BJ (cell line): Measurements from ENCODE around the gene SLC1A3. TPM values are rescaled to one million over a fixed set of nuclear protein-coding genes. Genes with fewer than 3 reads are reported as not detected.

ENCODE experiments used
- CTCF ChIA-PET: fragments of 350-600 bp; formaldehyde crosslinking; extraction: SDS; loops from one replicate; lab custom pipeline; 2021; ENCODE audit warnings: antibody characterized with exemption, inconsistent platforms; lab: Yijun Ruan, JAX
- POLR2A ChIA-PET: fragments of 300-600 bp; sonication (Branson Sonifier 250); formaldehyde crosslinking; extraction: SDS; loops from one replicate; lab custom pipeline; 2021; ENCODE audit warnings: antibody characterized with exemption; lab: Charles Lee
- DNase-seq: peaks from one replicate; pipeline ENCODE4 v3.0.0-alpha.2; 2011; ENCODE audit warnings: low read depth
- H3K27me3 ChIP-seq: 2 replicates; pipeline ENCODE4 v1.6.0; 2011; ENCODE audit warnings: low read length; ENCODE audit not compliant: control insufficient read depth, insufficient read depth
- H3K36me3 ChIP-seq: 2 replicates; pipeline ENCODE4 v1.5.1; 2011; ENCODE audit warnings: low read length; ENCODE audit not compliant: control insufficient read depth, insufficient read depth
- H3K4me3 ChIP-seq: 2 replicates; pipeline ENCODE4 v1.5.1; 2011; ENCODE audit warnings: low read depth, mild to moderate bottlenecking, control low read depth, low read length
- polyA plus RNA-seq: library from polyadenylated mRNA; depleted of rRNA; stranded (reverse); fragments of >200 nt; gene quantifications from 2 replicates; pipeline ENCODE4 v1.2.3, GENCODE V29; 2011
- TF ChIP-seq, protein P1 (sequence below): IDR thresholded peaks from 2 replicates; pipeline ENCODE4 v1.5.1; 2011; ENCODE audit warnings: low read depth, mild to moderate bottlenecking, control low read depth, inconsistent platforms, low read length, moderate library complexity; ENCODE audit not compliant: insufficient read depth

The SLC1A3 gene
- polyA plus RNA-seq, 1 experiment: 0.54 TPM

DNA sequence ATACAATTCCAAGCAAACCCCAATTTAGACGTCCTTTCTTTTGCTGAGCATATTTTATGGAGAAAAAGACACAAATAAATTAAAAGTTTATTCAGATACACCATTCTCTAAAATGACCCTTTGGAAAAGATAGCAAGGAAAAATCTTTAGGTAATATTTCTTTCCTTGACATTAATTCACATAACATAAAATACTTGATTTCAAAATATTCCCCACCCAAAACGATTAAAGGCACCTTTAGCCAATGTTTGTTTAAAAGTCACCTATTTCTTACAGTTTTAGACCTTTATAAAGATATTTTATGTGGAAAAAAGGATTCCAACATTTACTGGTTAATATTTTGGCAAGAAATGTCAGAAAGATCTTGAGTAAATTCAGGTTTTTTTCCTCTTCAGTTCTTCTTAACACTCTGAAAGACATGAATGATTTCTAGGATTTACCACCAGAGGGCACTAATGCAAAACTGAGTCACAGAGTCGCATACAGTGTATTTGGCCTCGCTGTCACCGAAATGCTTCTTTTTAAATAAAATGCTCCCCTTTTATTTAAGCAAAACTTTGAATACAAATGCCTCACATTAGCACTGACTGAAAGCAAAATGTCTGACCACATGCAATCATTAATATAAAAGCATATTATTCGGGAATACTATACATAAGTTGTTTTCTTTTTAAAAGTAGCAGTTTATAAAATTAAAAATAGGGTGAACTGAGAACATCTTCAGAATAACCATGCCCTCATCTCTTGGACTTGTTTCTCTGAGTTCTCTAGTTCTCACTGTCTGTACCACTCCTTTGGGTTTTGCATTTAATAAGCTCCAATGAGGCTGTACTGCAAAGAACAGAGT lies 122.5 kb downstream of the SLC1A3 start:
- TF ChIP-seq, protein P1, sequence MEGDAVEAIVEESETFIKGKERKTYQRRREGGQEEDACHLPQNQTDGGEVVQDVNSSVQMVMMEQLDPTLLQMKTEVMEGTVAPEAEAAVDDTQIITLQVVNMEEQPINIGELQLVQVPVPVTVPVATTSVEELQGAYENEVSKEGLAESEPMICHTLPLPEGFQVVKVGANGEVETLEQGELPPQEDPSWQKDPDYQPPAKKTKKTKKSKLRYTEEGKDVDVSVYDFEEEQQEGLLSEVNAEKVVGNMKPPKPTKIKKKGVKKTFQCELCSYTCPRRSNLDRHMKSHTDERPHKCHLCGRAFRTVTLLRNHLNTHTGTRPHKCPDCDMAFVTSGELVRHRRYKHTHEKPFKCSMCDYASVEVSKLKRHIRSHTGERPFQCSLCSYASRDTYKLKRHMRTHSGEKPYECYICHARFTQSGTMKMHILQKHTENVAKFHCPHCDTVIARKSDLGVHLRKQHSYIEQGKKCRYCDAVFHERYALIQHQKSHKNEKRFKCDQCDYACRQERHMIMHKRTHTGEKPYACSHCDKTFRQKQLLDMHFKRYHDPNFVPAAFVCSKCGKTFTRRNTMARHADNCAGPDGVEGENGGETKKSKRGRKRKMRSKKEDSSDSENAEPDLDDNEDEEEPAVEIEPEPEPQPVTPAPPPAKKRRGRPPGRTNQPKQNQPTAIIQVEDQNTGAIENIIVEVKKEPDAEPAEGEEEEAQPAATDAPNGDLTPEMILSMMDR: peak; percentile 66
- H3K27me3 ChIP-seq: peaks cover 2% of the 10 kb centered on the region; the same call in 1 of the 2 replicates
- no peak overlapping the region for H3K4me3 ChIP-seq
- no peaks in the 10 kb centered on the region for H3K36me3 ChIP-seq
- CTCF ChIA-PET: interaction anchor here (0.6 to 4.0 kb wide), 12 partner anchors 10 to 289 kb away, joined by 3 to 31 read pairs (median 4); no protein-coding TSS in a partner anchor
- DNase-seq: no peak
- POLR2A ChIA-PET: no interaction called here

DNA sequence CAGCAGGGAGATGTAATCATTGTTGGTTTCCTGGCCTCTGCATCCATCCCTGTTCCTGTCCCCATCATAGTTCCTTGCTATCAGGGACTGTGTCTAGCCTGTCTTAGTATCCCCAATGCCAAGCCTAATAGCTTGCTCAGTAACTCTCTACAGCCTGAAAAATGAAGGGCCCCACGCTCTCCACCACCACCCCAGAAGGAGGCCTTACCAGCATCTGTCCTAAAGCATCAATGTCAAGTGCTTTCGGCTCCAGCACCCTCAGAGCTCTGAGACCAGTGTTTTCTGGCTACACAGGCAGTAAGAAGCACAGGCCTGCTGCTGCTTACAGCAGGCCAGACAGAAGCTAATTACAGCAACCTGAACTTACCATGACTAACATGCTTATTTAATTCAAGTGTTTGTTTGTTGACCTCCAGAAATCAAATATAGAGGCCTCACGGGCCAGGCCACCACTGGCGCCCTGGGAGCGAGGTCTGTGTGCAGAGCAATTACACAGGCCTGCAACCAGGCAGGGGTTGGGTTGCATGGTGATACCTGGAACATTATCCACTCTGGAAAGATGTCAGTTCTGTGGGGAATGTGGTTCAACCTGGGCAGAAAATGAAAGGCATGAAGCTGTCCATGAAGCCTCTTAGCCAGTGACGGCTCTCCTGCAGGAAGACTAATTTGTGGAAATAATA lies 124.3 kb downstream of the SLC1A3 start:
- CTCF ChIA-PET: interaction anchor here (0.6 to 4.0 kb wide), 8 partner anchors 8 to 276 kb away, joined by 3 to 31 read pairs (median 4); no protein-coding TSS in a partner anchor
- Histone ChIP-seq H3K36me3 (no peaks in the 10 kb centered on the region), H3K27me3 (peaks cover 4% of the 10 kb centered on the region; the same call in 1 of the 2 replicates), H3K4me3 (no peak overlapping the region)
- TF ChIP-seq, protein P1: no peak
- POLR2A ChIA-PET: no interaction called here
- DNase-seq: no peak

DNA sequence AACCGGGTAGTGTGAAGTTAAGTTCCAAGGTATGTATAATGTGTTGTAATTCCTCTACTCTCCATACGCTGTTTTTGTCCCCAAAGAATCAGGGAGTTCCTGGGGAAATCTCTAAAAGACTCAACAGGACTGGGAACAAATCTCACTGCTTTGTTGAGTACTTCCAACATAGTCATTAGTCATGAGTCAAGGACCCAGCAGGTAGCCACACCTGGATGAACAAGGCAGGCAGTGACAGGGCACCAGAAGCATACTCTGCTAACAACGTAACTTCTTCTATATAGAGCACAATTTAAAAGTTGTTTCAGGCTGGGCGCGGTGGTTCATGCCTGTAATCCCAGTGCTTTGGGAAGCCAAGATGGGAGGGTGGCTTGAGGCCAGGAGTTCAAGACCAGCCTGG lies 126.8 kb downstream of the SLC1A3 start:
- Histone ChIP-seq H3K4me3 (no peak overlapping the region), H3K27me3 (peaks cover 3% of the 10 kb centered on the region), H3K36me3 (no peaks in the 10 kb centered on the region)
- DNase-seq: no peak
- TF ChIP-seq, protein P1: no peak
- POLR2A ChIA-PET: no interaction called here
- CTCF ChIA-PET: interaction anchor here (1.9 to 2.5 kb wide), 2 partner anchors 10 to 11 kb away, joined by 5 to 9 read pairs; no protein-coding TSS in a partner anchor

DNA sequence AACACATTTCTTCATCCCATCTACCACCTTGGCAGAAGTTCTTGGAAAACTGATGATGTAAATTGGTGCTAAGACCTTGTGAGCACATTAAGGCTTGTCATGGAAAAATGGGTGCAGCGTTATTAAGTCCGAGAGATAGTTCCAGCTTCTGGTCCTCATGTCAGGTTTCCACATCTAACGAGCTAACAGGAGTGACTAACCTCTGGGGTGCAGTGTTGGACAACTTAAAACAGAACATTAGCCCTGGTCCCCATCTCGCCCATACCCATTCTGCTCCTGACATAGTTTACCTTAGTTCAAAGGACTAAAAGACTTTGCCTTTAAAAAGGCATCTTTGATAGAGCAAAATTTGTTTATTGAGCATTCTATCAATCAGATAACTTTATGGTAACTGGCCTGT lies 128.0 kb downstream of the SLC1A3 start:
- CTCF ChIA-PET: interaction anchor here (1.0 to 2.5 kb wide), 6 partner anchors 10 to 274 kb away, joined by 3 to 9 read pairs (median 4); no protein-coding TSS in a partner anchor
- H3K4me3 ChIP-seq: no peak overlapping the region
- H3K36me3 ChIP-seq: no peaks in the 10 kb centered on the region
- POLR2A ChIA-PET: interaction anchor here (0.5 kb wide), 1 partner anchor 30 kb away, joined by 3 read pairs; no protein-coding TSS in a partner anchor
- no peak for DNase-seq
- peaks cover 3% of the 10 kb centered on the region for H3K27me3 ChIP-seq
- TF ChIP-seq, protein P1: 0 out of 2 replicates have a peak, but pooled peaks have one; percentile 8

DNA sequence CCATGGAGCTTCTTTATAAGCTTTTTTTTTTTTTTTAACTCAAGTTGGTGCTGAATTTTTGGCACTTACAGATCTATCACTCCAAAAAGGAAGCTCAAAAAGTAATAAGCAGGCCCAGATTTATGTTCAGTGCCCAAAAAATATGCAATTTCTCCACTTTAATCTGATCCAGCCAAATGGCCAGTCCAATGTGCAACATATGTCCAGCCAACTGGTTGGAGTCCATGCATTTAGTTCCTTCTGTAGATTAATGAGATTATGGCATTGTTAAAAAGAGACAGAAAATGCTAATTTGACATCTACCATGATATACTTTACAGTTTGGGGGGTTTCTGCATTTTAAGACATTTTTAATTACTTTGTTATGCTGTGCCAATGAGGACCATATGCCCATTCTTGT lies 129.5 kb downstream of the SLC1A3 start:
- CTCF ChIA-PET: no interaction called here
- POLR2A ChIA-PET: no interaction called here
- H3K27me3 ChIP-seq: peaks cover 3% of the 10 kb centered on the region
- H3K36me3 ChIP-seq: no peaks in the 10 kb centered on the region
- H3K4me3 ChIP-seq: no peak overlapping the region
- DNase-seq: no peak
- TF ChIP-seq, protein P1: no peak
